Stomach (tissue), 4 donors: ENCODE results near the gene ATP5F1A.

Experiments used
- EP300 ChIP-seq: sonication (generic); formaldehyde crosslinking; IDR thresholded peaks from one replicate; pipeline ENCODE4 v1.6.1; 2017; ENCODE audit warnings: antibody characterized with exemption
- POLR2A ChIP-seq, 4 donors: fragments of 450-650 bp; IDR thresholded peaks; one replicate each; pipeline ENCODE4 v1.6.1; 2016; ENCODE audit warnings: antibody characterized with exemption in 4 of 4, control low read depth in 2 of 4, mild to moderate bottlenecking in 1 of 4, moderate library complexity in 1 of 4
- TF ChIP-seq, protein P1 (sequence below), 7 experiments: fragments of 450-650 bp in 4 of 7; fragments of 200-600 bp in 3 of 7; sonication (generic) in 3 of 7; IDR thresholded peaks; one replicate each; pipeline ENCODE4 v1.5.1; 2016 to 2019; ENCODE audit warnings: antibody characterized with exemption in 7 of 7, control low read depth in 2 of 7, mild to moderate bottlenecking in 1 of 7

- TF ChIP-seq, protein P1, sequence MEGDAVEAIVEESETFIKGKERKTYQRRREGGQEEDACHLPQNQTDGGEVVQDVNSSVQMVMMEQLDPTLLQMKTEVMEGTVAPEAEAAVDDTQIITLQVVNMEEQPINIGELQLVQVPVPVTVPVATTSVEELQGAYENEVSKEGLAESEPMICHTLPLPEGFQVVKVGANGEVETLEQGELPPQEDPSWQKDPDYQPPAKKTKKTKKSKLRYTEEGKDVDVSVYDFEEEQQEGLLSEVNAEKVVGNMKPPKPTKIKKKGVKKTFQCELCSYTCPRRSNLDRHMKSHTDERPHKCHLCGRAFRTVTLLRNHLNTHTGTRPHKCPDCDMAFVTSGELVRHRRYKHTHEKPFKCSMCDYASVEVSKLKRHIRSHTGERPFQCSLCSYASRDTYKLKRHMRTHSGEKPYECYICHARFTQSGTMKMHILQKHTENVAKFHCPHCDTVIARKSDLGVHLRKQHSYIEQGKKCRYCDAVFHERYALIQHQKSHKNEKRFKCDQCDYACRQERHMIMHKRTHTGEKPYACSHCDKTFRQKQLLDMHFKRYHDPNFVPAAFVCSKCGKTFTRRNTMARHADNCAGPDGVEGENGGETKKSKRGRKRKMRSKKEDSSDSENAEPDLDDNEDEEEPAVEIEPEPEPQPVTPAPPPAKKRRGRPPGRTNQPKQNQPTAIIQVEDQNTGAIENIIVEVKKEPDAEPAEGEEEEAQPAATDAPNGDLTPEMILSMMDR (IDR thresholded peaks at IDR 0.05) = no peak
- TF ChIP-seq POLR2A (IDR thresholded peaks at IDR 0.05) = no peak
- no peak for TF ChIP-seq EP300
These were observed 25.1 kb downstream of the ATP5F1A start for GRCh38 chr18:46072959-46073358.
